Kidney (tissue), 14 donors: ENCODE data around the gene GOLGA6L2. TPM values are rescaled to one million over a fixed set of nuclear protein-coding genes. Genes with fewer than 3 reads are reported as not detected.
A peak's percentile ranks its signal among the peaks of the same experiment; 100 is the strongest.
"Not testable (repeated sequence)": the region's sequence is repeated elsewhere in the genome, so short reads cannot be mapped to it uniquely, and the experiment has no call there.

Experiments
- DNase-seq, 5 donors: peaks; one replicate each; pipeline ENCODE4 v3.0.0-alpha.2; 2013 to 2020
- FAIRE-seq: peaks from 2 replicates; lab custom pipeline; 2012; peaks lifted over from hg19 to GRCh38; lab: Jason Lieb, UNC
- H3K27ac ChIP-seq, 2 donors: one replicate each; pipeline ENCODE4 v1.7.0; 2013; ENCODE audit warnings: low read depth in 2 of 2, low read length in 2 of 2, inconsistent platforms in 1 of 2
- H3K27me3 ChIP-seq: one replicate; pipeline ENCODE4 v1.7.1; 2013; ENCODE audit warnings: low read length, inconsistent platforms; ENCODE audit not compliant: control insufficient read depth, insufficient read depth
- H3K36me3 ChIP-seq, 3 donors: one replicate each; pipeline versions ENCODE4 v1.7.0 to v1.7.1; 2013; ENCODE audit warnings: low read length in 3 of 3, control low read depth in 1 of 3, inconsistent platforms in 1 of 3; ENCODE audit not compliant: insufficient read depth in 3 of 3, control insufficient read depth in 2 of 3
- H3K4me1 ChIP-seq, 3 donors: one replicate each; pipeline versions ENCODE4 v1.7.0 to v1.7.1; 2013; ENCODE audit warnings: low read length in 3 of 3, inconsistent platforms in 1 of 3, low read depth in 1 of 3; ENCODE audit not compliant: control insufficient read depth in 2 of 3, insufficient read depth in 2 of 3
- H3K4me3 ChIP-seq, 3 donors: one replicate each; pipeline versions ENCODE4 v1.7.0 to v1.8.1; 2013; ENCODE audit warnings: low read length in 3 of 3, control low read depth in 1 of 3, inconsistent platforms in 1 of 3
- H3K9ac ChIP-seq, 3 donors: one replicate each; pipeline versions ENCODE4 v1.7.0 to v1.7.1; 2013; ENCODE audit warnings: low read length in 3 of 3, control low read depth in 1 of 3, inconsistent platforms in 1 of 3
- H3K9me3 ChIP-seq, 3 donors: one replicate each; pipeline versions ENCODE4 v1.7.0 to v1.7.1; 2013; ENCODE audit warnings: low read length in 3 of 3, control low read depth in 1 of 3, inconsistent platforms in 1 of 3; ENCODE audit not compliant: control insufficient read depth in 2 of 3, insufficient read depth in 1 of 3
- CTCF ChIP-seq: IDR thresholded peaks from 3 replicates; pipeline ENCODE4 v1.5.1; 2012; ENCODE audit warnings: mild to moderate bottlenecking, moderate library complexity, borderline replicate concordance; ENCODE audit not compliant: insufficient read depth; ENCODE audit errors: extremely low read depth
- intact Hi-C: fragments of 100-400 bp; cut with DNase I; formaldehyde crosslinking; loops from one replicate; pipeline ENCODE4 v1.11.1; 2022
- polyA plus RNA-seq: library from polyadenylated mRNA; stranded (reverse); fragments of 350-450 nt; fragmentation: Illumina TruSeq; extraction: RNeasy Lipid Tissue Mini Kit (QIAGEN cat#74804); gene quantifications from one replicate; pipeline ENCODE4 v1.2.3, GENCODE V29; 2014; ENCODE audit warnings: low read depth, low replicate concordance; ENCODE audit not compliant: insufficient read depth
- total RNA-seq: library from RNA; stranded (reverse); fragmentation: NEBNext Ultra II Directional; extraction: Animal tissue kit (Norgen Biotek cat#: 25700); gene quantifications from one replicate; pipeline ENCODE4 v1.2.1, GENCODE V29; 2021
- donor health status: control.
- donor health status: control.
- donor health status: control.
- donor health status: control.
- donor health status: control.
- donor health status: DM: yes; HTN: yes; CAD: no.
- donor health status: Normal renal cell carcinoma (clear cell type).

Gene GOLGA6L2
- total and polyA plus RNA-seq, 2 donors from 2014 or later: not detected

GRCh38 chr15:23437146-23437545 lies 9.9 kb downstream of the GOLGA6L2 start:
- H3K9me3 ChIP-seq: no peaks in the 10 kb centered on the region
- TF ChIP-seq CTCF: no peak
- no peak for FAIRE-seq
- H3K4me3 ChIP-seq: no peak overlapping the region
- H3K27me3 ChIP-seq: no peaks in the 10 kb centered on the region
- no peak for DNase-seq
- H3K9ac ChIP-seq: no peak overlapping the region
- intact Hi-C loops: no loop called here
- H3K27ac ChIP-seq: no peak overlapping the region
- no peaks in the 10 kb centered on the region for H3K4me1 ChIP-seq
- no peaks in the 10 kb centered on the region for H3K36me3 ChIP-seq

GRCh38 chr15:23436421-23436820 lies 10.6 kb downstream of the GOLGA6L2 start:
- H3K27me3 ChIP-seq: no peaks in the 10 kb centered on the region
- no peaks in the 10 kb centered on the region for H3K4me1 ChIP-seq
- intact Hi-C loops: no loop called here
- H3K4me3 ChIP-seq: no peak overlapping the region
- no peak overlapping the region for H3K27ac ChIP-seq
- FAIRE-seq (no peak), DNase-seq (no peak)
- H3K9me3 ChIP-seq: no peaks in the 10 kb centered on the region
- H3K9ac ChIP-seq: no peak overlapping the region
- no peaks in the 10 kb centered on the region for H3K36me3 ChIP-seq
- TF ChIP-seq CTCF: no peak

GRCh38 chr15:23434699-23435098 lies 12.3 kb downstream of the GOLGA6L2 start:
- H3K27ac ChIP-seq, H3K9ac ChIP-seq, H3K4me3 ChIP-seq, DNase-seq, H3K9me3 ChIP-seq, H3K4me1 ChIP-seq, FAIRE-seq, intact Hi-C loops, H3K27me3 ChIP-seq, H3K36me3 ChIP-seq: not testable (repeated sequence)

GRCh38 chr15:23425327-23425726 lies 21.7 kb downstream of the GOLGA6L2 start:
- H3K27me3 ChIP-seq, H3K9me3 ChIP-seq, FAIRE-seq, H3K27ac ChIP-seq, intact Hi-C loops, H3K4me3 ChIP-seq, H3K36me3 ChIP-seq, H3K4me1 ChIP-seq, H3K9ac ChIP-seq: not testable (repeated sequence)
- DNase-seq: peak in 1 of 5 donors; percentile 43
